Activated CD8-positive, alpha-beta T cell treated with anti-CD3 and anti-CD28 coated beads for 36 hours (primary cell): Measurements from ENCODE around the gene GPR42. TPM values are rescaled to one million over a fixed set of nuclear protein-coding genes. Genes with fewer than 3 reads are reported as not detected.

ENCODE experiments used
- ATAC-seq: fragments of 200-7000 bp; cut with Tn5 transposase; one replicate; pipeline ENCODE4 v1.10.0; 2021; ENCODE audit warnings: mild to moderate bottlenecking, moderate library complexity
- CTCF ChIA-PET: fragments of 350-600 bp; sonication (Branson Sonifier 250); formaldehyde crosslinking; loops from one replicate; lab custom pipeline; 2021; ENCODE audit warnings: antibody characterized with exemption; lab: Charles Lee
- POLR2A ChIA-PET: fragments of 350-600 bp; sonication (Branson Sonifier 250); formaldehyde crosslinking; loops from one replicate; lab custom pipeline; 2021; ENCODE audit warnings: antibody characterized with exemption; lab: Charles Lee
- DNase-seq: peaks from one replicate; pipeline ENCODE4 v3.0.0-alpha.2; 2020
- H3K27ac Mint-ChIP-seq: one replicate; pipeline ENCODE4 v1.8.0; 2021; ENCODE audit warnings: mild to moderate bottlenecking, mixed read lengths
- H3K27me3 Mint-ChIP-seq: one replicate; pipeline ENCODE4 v1.8.0; 2021; ENCODE audit warnings: mixed read lengths
- H3K36me3 Mint-ChIP-seq: one replicate; pipeline ENCODE4 v1.8.0; 2021; ENCODE audit warnings: low read depth, mixed read lengths
- H3K4me1 Mint-ChIP-seq: one replicate; pipeline ENCODE4 v1.8.0; 2021; ENCODE audit warnings: low read depth, mixed read lengths
- H3K4me3 Mint-ChIP-seq: one replicate; pipeline ENCODE4 v1.8.0; 2021; ENCODE audit warnings: mild to moderate bottlenecking, moderate library complexity, mixed read lengths
- H3K9me3 Mint-ChIP-seq: one replicate; pipeline ENCODE4 v1.8.0; 2021; ENCODE audit warnings: mixed read lengths
- intact Hi-C: fragments of 100-400 bp; cut with micrococcal nuclease; formaldehyde crosslinking; loops from one replicate; pipeline ENCODE4 v1.10.0; 2022
- total RNA-seq, 2 experiments: library from RNA; stranded (reverse); gene quantifications; one replicate each; pipeline ENCODE4 v1.2.3, GENCODE V29; 2021
- TF ChIP-seq, protein P1 (sequence below): fragments of 200-600 bp; IDR thresholded peaks from one replicate; pipeline ENCODE4 v1.8.0; 2022; ENCODE audit warnings: antibody characterized with exemption, mild to moderate bottlenecking

GPR42 gene
- total RNA-seq, 2 experiments from 2014 or later = 0.18 to 0.56 TPM

DNA sequence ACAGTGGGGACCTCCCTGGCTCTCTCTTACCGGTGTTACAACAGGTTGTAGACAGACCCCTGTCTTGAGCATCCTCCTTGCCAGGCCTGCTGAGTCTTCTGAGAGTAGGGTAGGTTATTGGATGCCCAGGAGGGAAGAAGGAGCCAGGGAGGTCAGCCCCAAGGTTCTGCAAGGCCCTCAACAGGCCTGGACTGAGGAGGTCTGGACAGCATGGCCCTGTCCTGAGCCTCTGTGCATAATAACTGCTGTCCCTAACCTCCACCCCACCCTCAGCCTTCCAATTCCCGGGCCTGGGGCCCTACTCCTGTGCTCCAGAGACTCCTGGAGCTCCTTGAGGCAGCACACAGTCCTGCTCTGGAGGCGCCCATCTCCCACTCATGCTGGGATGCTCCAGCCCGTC lies 41.5 kb upstream of the GPR42 start:
- ATAC-seq = no peak
- Mint-ChIP-seq H3K36me3 (no peaks in the 10 kb centered on the region), H3K27me3 (peaks cover 17% of the 10 kb centered on the region), H3K4me3 (peak overlapping the region; percentile 22), H3K9me3 (no peaks in the 10 kb centered on the region), H3K27ac (no peak overlapping the region), H3K4me1 (peaks cover 18% of the 10 kb centered on the region)
- ChIA-PET POLR2A (interaction anchor here (0.9 kb wide), 1 partner anchor 49 kb away, joined by 5 read pairs; no protein-coding TSS in a partner anchor), CTCF (no interaction called here)
- no peak for DNase-seq
- TF ChIP-seq, protein P1, sequence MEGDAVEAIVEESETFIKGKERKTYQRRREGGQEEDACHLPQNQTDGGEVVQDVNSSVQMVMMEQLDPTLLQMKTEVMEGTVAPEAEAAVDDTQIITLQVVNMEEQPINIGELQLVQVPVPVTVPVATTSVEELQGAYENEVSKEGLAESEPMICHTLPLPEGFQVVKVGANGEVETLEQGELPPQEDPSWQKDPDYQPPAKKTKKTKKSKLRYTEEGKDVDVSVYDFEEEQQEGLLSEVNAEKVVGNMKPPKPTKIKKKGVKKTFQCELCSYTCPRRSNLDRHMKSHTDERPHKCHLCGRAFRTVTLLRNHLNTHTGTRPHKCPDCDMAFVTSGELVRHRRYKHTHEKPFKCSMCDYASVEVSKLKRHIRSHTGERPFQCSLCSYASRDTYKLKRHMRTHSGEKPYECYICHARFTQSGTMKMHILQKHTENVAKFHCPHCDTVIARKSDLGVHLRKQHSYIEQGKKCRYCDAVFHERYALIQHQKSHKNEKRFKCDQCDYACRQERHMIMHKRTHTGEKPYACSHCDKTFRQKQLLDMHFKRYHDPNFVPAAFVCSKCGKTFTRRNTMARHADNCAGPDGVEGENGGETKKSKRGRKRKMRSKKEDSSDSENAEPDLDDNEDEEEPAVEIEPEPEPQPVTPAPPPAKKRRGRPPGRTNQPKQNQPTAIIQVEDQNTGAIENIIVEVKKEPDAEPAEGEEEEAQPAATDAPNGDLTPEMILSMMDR = no peak
- intact Hi-C loops = no loop called here

DNA sequence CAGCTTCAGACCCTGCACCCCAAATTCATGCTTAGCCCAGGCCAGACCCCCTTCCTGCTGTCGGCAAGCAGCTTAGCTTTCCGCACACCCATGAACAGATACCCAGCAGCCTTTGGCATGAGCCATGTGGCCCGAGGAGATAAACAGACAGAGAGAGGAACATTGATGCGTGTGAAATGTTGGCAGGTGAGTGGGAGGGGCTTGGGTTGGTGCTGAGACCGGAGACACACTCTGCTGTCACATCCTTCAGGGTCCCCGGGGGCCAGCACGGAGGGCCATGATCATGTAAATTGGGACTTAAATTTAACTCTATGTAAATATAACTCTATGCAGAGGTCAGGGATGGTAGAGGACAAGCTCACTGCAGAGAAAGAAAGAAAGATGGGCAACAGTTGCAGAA lies 40.4 kb upstream of the GPR42 start:
- ATAC-seq = no peak

DNA sequence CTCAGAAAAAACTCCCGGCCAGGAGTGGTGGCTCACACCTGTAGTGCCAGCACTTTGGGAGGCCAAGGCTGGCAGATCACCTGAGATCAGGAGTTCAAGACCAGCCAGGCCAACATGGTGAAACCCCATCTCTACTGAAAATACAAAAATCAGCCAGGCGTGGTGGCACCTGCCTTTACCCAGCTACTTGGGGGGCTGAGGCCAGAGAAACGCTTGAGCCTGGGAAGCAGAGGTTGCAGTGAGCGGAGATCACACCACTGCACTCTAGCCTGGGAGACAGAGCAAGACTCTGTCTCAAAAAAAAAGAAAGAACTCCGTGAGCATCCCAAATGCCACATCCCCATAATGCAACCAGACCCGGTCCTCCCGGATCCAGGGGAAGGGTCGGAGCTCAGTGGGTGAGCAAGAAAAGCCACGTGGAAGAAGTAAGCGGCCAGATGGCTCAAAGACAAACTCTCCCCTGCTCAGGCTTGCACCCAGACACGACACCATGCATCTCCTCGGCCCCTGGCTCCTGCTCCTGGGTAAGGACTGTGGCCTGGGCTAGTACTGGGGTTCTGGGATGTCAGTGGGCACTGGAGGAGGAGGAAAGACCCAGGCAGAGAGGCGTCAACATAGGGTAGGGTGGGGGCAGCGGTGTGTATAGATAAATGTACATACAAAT lies 39.2 kb upstream of the GPR42 start:
- intact Hi-C loops = no loop called here
- Mint-ChIP-seq H3K9me3 (no peaks in the 10 kb centered on the region), H3K4me3 (no peak overlapping the region), H3K27ac (no peak overlapping the region), H3K36me3 (no peaks in the 10 kb centered on the region), H3K27me3 (peaks cover 13% of the 10 kb centered on the region), H3K4me1 (peaks cover 18% of the 10 kb centered on the region)
- no peak for DNase-seq
- TF ChIP-seq, protein P1 = no peak
- CTCF ChIA-PET = interaction anchor here (1.8 kb wide), 1 partner anchor 164 kb away, joined by 8 read pairs; no protein-coding TSS in a partner anchor
- POLR2A ChIA-PET = interaction anchor here (0.6 to 1.7 kb wide), 3 partner anchors 14 to 217 kb away, joined by 3 to 9 read pairs (median 4); no protein-coding TSS in a partner anchor
- ATAC-seq = no peak

More for the DNA sequence above, 40.4 kb upstream of the GPR42 start:
- Mint-ChIP-seq H3K27me3 (peaks cover 17% of the 10 kb centered on the region), H3K4me3 (no peak overlapping the region), H3K36me3 (no peaks in the 10 kb centered on the region), H3K9me3 (no peaks in the 10 kb centered on the region), H3K27ac (no peak overlapping the region), H3K4me1 (peaks cover 18% of the 10 kb centered on the region)
- TF ChIP-seq, protein P1 = no peak
- ChIA-PET POLR2A (interaction anchor here (0.6 kb wide), 1 partner anchor 143 kb away, joined by 3 read pairs; no protein-coding TSS in a partner anchor), CTCF (no interaction called here)
- DNase-seq = no peak
- intact Hi-C loops = no loop called here

DNA sequence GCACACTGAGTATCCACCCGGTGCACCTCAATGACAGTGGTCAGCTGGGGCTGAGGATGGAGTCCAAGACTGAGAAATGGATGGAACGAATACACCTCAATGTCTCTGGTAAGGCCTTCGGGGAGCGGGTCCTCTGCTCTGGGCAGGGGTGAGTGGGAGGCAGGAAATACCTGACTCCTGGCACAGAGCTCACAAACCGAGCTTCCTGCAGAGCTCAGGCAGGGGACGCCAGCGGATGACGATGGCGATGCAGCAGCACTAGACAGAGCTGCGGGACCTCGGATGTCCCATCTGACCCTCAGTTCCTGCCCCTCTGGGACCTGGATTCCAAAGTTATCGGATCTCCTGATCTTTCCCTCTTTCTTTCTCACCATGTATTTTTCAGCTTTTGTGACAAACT lies 38.1 kb upstream of the GPR42 start:
- no peaks in the 10 kb centered on the region for H3K9me3 Mint-ChIP-seq
- ChIA-PET POLR2A (interaction anchor here (0.6 to 1.7 kb wide), 4 partner anchors 9 to 537 kb away, joined by 3 to 9 read pairs (median 3); no protein-coding TSS in a partner anchor), CTCF (interaction anchor here (0.6 to 1.8 kb wide), 6 partner anchors 16 to 288 kb away, joined by 3 to 8 read pairs (median 4); no protein-coding TSS in a partner anchor)
- intact Hi-C loops = no loop called here
- no peaks in the 10 kb centered on the region for H3K36me3 Mint-ChIP-seq
- DNase-seq (peak; percentile 76), ATAC-seq (peak; percentile 91)
- peak overlapping the region; percentile 78 for H3K27ac Mint-ChIP-seq
- H3K4me1 Mint-ChIP-seq = peaks cover 18% of the 10 kb centered on the region
- peak overlapping the region; percentile 17 for H3K4me3 Mint-ChIP-seq
- H3K27me3 Mint-ChIP-seq = peaks cover 13% of the 10 kb centered on the region
- TF ChIP-seq, protein P1 = peak; percentile 24
